GM12801 (cell line): Measurements from ENCODE around the gene CHMP4B.

Experiments
- TF ChIP-seq, protein P1 (sequence below): IDR thresholded peaks from one replicate; pipeline ENCODE4 v1.5.1; 2011; ENCODE audit warnings: control low read depth; ENCODE audit not compliant: insufficient read length; ENCODE audit errors: extremely low read depth

Gene CHMP4B

DNA sequence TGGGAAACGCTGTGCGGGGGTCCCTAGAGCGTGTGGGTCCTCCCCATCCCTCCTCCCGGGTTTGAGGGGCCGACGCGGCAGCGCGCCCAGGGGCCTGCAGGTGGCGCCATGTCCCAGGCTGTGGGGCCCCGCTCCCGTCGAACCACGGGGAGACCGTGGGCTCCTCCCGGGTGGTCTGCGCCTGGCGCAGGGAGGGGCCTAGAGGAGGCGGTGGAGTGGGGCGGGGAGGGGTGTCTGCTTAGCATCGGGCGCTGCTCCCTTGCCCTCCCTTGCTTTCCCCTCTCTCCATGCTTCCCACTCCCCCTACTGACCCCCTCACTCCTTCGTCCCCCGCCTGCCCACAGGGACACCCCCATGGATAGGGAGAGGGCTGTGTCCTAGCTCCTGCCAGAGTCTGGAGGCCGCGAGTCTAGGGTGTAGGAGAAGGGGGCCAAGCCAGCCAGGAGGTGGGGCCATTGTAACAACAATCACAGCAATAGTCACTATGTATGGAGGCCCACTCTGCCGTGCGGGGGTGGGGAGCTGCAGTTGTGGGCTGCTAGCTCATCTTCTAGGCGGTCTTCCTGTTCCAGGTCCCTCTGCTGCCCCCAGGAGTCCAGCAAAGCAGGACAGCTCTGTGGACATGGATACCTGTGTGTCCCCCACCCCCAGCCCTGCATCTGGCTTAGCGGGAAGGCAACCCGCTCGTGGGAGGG, 51.7 kb downstream of the CHMP4B start:
- TF ChIP-seq, protein P1, sequence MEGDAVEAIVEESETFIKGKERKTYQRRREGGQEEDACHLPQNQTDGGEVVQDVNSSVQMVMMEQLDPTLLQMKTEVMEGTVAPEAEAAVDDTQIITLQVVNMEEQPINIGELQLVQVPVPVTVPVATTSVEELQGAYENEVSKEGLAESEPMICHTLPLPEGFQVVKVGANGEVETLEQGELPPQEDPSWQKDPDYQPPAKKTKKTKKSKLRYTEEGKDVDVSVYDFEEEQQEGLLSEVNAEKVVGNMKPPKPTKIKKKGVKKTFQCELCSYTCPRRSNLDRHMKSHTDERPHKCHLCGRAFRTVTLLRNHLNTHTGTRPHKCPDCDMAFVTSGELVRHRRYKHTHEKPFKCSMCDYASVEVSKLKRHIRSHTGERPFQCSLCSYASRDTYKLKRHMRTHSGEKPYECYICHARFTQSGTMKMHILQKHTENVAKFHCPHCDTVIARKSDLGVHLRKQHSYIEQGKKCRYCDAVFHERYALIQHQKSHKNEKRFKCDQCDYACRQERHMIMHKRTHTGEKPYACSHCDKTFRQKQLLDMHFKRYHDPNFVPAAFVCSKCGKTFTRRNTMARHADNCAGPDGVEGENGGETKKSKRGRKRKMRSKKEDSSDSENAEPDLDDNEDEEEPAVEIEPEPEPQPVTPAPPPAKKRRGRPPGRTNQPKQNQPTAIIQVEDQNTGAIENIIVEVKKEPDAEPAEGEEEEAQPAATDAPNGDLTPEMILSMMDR = no peak

DNA sequence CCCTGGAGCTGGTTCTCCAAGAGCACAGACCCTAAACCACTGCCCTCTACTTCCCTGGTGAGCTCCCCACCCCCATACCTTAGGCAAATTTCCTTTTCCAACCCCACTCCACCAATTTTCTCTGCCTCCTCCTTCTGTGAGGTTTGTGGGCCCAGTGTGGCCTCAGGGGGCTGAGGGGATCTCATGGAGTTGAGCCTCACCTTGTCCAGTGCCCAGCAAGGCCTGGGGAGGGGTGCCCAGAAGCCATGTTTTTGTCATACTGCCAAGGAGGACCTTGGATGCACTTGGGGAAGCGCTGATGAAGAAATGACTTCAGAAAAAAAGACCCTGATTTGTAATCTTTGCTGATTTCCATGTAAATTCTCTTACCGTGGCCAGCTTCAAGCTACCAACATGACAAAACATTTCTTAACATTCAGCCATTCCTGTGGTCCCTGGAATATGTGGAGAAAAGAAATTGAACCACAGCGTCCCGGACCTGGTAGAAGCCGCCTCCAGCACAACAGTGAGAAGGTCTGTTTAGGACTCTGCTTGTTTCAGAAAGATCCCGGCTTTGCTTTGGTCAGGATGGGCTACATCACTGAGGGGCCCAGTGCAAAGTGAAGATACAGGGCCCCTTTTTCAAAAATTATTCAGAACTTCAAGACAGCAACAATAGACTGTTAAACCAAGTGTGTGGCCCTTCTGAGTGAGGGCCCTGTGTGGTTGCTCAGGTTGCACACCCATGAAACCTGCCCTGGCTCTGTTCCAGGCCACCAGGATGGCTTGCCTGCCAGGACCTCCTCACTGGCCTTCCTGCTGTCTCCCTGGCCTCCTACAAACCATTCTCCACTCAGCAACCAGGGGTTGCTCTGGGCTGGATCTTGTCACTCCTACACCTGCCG, 52.5 kb downstream of the CHMP4B start:
- TF ChIP-seq, protein P1 = no peak

DNA sequence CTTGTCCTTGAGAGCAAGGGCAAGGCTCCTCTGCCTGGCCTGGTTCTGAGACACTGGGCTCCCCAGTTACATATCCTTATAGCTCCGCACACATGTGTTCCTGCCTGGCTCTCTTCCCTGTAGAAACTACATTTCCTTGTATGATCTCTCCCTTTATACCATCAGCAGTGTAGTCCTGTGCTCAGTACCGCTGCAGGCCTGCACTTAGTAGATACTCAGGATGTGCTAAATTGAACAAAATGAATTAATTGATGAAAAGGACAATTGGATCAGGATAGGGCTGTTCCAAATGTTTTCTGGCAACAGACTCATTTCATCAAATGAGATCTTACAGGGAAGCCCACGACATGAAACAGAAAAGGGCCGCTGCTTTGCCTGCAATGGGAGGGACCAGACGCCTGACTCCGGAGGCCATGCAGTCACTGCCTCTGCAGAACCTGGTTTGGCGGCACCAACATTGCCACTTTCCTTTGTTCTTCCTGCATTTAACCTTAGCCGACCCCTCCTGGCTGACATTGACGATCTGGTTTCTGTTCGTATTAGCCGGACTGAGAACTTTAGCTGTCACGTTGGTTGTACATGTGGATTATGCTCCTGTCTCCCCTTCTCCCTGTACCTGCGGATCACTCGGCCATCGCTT, 53.3 kb downstream of the CHMP4B start:
- TF ChIP-seq, protein P1 = no peak

DNA sequence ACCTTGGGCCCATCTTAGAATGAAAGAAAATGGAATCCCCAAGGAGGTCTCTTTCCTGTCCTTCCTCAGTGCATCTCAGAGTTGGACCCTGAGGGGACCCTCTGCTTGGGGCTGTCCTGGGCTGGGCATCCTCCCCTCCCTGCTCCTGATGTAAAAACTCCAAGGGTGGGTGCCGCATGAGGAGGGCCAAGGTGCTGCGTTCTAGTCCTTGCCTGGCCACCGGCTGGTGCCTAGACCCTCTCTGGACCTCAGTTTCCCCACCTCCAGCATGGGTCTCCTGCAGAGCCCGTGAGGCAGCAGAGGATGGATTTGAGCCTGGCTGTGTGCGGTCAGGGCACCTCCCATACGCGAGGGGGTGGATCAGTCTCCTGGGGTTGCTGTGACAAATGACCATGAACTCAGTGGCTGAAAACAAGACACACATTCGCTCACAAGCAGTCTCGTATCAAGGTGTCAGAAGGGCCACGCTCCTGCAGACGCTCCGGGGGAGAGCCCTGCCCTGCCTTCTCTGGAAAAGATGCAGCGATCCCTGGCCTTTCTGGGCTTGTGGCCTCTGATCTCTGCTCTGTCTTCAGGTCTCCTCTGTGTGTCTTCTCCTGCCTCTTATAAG, 54.7 kb downstream of the CHMP4B start:
- TF ChIP-seq, protein P1 = no peak

DNA sequence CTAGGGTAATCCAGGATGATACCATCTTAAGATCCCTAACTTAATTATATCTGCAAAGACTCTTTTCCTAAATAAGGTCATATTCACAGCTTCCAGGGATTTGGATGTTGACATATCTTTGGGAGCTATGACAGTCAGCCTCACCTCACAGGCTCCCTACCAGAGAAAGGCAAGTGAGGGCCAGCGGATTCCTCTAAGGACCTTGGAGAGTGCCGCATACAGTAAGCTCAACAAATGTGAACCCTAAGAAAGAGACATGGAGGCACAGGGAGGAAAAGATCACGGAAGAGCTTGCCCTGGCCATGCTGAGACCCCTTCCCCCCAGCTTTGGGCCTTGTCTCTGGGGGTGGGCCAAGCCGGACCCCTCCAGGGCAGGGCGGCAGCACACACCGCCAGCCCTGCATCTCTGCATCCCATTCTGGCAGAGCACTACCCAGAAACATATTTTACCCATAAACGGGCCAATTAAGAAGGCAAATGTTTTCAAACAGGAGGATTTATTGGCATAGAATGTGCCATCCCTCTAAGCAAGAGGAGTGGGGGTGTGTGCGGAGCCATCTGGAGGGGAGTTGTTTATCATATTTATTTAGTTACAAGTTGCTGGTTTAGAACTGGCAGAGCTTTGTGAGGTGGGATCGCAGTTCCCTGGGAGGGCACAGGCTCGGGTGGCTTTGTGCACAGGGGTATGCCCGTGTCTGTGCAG, 55.4 kb downstream of the CHMP4B start:
- TF ChIP-seq, protein P1 = no peak

DNA sequence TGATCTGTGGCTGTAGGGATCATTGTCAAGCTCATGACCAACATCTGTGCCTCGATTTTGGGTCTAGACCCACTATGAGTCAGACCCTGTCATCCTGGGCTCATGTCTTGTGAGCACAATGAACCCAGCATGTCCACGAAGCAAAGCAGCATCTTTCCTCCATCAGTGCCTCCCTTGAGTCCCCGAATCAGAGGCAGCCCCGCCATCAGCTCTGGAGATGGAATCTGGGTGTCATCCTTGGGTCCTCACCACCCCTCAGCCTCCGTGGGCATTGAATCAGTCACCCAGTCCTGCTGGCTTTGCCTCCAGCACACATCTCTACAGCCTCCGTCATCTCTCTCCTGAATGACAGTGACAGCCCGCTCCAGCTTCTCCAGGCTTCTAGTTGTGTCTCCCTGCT, 56.9 kb downstream of the CHMP4B start:
- TF ChIP-seq, protein P1 = no peak

DNA sequence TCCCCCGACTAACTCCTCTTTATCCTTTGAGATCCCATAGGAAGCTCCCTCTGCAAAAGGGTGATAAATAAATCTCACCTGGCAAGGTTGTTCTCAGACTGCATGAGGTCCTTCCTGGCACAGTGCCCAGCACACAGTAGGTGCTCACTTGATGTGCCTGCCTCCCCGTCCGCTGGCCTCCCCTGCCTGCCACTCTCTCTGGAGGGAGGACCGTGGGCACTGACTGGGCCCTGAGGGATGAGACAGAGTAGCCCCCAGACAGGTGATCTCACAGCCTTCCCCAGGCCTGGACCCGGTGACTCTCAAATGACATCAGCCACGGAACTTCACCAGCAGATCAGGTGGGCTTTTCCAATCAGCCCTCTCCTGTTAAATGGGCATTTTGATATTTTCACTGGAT, 57.4 kb downstream of the CHMP4B start:
- TF ChIP-seq, protein P1 = no peak
